Vagina (tissue), 2 donors: ENCODE results near the gene TTF2.

ENCODE experiments used
- POLR2A ChIP-seq, 2 donors: fragments of 450-650 bp; IDR thresholded peaks; one replicate each; pipeline ENCODE4 v1.6.1; 2017; ENCODE audit warnings: antibody characterized with exemption in 2 of 2, mild to moderate bottlenecking in 2 of 2, moderate library complexity in 2 of 2
- POLR2AphosphoS5 ChIP-seq, 2 donors: sonication (generic); formaldehyde crosslinking; IDR thresholded peaks; one replicate each; pipeline ENCODE4 v1.9.0; 2017; ENCODE audit warnings: antibody characterized with exemption in 2 of 2, mild to moderate bottlenecking in 2 of 2, low read depth in 1 of 2; ENCODE audit not compliant: insufficient read depth in 1 of 2
- TF ChIP-seq, protein P1 (sequence below), 3 experiments: fragments of 450-650 bp in 2 of 3; fragments of 200-600 bp in 1 of 3; sonication (generic) in 1 of 3; IDR thresholded peaks; one replicate each; pipeline ENCODE4 v1.5.1; 2017 to 2019; ENCODE audit warnings: antibody characterized with exemption in 3 of 3, mild to moderate bottlenecking in 2 of 3, moderate library complexity in 2 of 3

- TF ChIP-seq, protein P1, sequence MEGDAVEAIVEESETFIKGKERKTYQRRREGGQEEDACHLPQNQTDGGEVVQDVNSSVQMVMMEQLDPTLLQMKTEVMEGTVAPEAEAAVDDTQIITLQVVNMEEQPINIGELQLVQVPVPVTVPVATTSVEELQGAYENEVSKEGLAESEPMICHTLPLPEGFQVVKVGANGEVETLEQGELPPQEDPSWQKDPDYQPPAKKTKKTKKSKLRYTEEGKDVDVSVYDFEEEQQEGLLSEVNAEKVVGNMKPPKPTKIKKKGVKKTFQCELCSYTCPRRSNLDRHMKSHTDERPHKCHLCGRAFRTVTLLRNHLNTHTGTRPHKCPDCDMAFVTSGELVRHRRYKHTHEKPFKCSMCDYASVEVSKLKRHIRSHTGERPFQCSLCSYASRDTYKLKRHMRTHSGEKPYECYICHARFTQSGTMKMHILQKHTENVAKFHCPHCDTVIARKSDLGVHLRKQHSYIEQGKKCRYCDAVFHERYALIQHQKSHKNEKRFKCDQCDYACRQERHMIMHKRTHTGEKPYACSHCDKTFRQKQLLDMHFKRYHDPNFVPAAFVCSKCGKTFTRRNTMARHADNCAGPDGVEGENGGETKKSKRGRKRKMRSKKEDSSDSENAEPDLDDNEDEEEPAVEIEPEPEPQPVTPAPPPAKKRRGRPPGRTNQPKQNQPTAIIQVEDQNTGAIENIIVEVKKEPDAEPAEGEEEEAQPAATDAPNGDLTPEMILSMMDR (IDR thresholded peaks at IDR 0.05): no peak
- no peak for TF ChIP-seq POLR2A (IDR thresholded peaks at IDR 0.05)
- no peak for TF ChIP-seq POLR2AphosphoS5 (IDR thresholded peaks at IDR 0.05; ENCODE audit: insufficient read depth in 1 of 2, low read depth in 1 of 2)
Measured at GRCh38 chr1:117130526-117130925, 70.4 kb downstream of the TTF2 start.
